ENCODE data around the gene PEX14. TPM values are rescaled to one million over a fixed set of nuclear protein-coding genes. Genes with fewer than 3 reads are reported as not detected.
A peak's percentile ranks its signal among the peaks of the same experiment; 100 is the strongest.
"Not testable (repeated sequence)": the region's sequence is repeated elsewhere in the genome, so short reads cannot be mapped to it uniquely, and the experiment has no call there.

PEX14 gene, protein sequence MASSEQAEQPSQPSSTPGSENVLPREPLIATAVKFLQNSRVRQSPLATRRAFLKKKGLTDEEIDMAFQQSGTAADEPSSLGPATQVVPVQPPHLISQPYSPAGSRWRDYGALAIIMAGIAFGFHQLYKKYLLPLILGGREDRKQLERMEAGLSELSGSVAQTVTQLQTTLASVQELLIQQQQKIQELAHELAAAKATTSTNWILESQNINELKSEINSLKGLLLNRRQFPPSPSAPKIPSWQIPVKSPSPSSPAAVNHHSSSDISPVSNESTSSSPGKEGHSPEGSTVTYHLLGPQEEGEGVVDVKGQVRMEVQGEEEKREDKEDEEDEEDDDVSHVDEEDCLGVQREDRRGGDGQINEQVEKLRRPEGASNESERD
- total RNA-seq = 21.0 TPM
- long read RNA-seq, partial matches to known transcripts = 2 of 5 reads
- long read RNA-seq, other reads (novel, unspliced or antisense) = 0 of 5 reads

DNA sequence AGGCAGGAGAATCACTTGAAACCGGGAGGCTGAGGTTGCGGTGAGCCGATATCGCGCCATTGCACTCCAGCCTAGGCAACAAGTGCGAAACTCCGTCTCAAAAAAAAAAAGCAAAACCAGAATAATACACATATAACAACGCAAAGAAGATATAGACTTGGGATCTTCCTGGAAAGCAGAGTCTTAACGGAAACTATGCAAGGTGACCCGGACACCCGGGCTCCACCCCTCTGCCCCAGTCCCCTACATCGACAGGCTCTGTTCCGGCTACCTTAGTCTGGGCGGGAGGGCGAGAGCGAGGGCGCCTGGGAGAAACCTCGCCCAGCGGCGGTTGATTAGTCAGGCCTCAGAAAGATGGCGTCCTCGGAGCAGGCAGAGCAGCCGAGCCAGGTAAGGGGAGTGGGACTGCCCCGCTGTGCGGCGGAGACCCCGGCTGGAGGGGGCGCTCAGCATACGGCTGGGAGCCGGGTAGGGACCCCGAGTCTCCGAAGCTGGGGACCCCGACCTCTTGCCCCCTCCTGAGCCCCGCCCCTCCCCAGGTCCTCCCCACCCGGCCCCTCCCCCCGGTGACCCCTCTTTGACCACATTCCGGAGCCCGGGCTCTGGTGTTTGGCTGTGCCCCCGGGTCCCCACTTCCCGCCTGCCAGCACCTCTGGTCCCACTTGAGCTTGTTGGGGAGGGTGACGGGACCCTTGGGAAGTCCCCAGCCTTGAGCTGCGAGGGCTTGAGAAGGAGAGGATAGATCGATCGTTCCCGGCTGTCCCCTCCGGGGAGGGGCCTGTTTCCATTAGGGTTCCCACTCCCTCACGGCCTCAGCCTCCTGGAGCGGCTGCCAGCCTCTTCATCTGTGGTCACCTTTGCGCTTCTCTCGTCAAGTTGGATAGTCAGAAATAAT, at the start of gene PEX14:
Gene PEX14, plus strand, starts transcription at position 338 of the 895 bp plus-strand sequence. Its CDS starts 17 bp downstream, at position 355.
- DNase-seq = peak; percentile 91
- intact Hi-C loops (cut with micrococcal nuclease) = no loop called here
- peak; percentile 90 for ATAC-seq

DNA sequence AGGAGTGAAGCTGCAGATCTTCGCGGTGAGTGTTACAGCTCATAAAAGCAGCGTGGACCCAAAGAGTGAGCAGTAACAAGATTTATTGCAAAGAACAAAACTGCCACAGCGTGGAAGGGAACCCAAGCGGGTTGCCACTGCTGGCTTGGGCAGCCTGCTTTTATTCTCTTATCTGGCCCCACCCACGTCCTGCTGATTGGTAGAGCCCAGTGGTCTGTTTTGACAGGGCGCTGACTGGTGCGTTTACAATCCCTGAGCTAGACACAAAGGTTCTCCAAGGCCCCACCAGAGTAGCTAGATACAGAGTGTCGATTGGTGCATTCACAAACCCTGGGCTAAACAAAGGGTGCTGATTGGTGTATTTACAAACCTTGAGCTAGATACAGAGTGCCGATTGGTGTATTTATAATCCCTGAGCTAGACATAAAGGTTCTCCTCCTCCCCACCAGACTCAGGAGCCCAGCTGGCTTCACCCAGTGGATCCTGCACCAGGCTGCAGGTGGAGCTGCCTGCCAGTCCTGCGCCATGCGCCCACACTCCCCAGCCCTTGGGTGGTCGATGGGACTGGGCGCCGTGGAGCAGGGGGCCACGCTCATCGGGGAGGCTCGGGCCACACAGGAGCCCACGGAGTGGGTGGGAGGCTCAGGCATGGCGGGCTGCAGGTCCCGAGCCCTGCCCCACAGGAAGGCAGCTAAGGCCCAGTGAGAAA, 48.8 kb upstream of the PEX14 start:
- not testable (repeated sequence) for ATAC-seq, DNase-seq
- intact Hi-C loops (cut with micrococcal nuclease) = loop anchor here (10.0 kb wide), 1 partner anchor 51 kb away; no protein-coding TSS in a partner anchor

DNA sequence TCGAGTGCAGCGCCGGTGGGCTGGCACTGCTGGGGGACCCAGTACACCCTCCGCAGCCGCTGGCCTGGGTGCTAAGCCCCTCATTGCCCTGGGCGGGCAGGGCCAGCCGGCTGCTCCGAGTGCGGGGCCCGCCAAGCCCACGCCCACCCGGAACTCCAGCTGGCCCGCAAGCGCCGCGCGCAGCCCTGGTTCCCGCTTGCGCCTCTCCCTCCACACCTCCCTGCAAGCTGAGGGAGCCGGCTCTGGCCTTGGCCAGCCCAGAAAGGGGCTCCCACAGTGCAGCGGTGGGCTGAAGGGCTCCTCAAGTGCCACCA, 48.3 kb upstream of the PEX14 start:
- ATAC-seq = not testable (repeated sequence)
- intact Hi-C loops (cut with micrococcal nuclease) = loop anchor here (10.0 kb wide), 1 partner anchor 52 kb away; no protein-coding TSS in a partner anchor

DNA sequence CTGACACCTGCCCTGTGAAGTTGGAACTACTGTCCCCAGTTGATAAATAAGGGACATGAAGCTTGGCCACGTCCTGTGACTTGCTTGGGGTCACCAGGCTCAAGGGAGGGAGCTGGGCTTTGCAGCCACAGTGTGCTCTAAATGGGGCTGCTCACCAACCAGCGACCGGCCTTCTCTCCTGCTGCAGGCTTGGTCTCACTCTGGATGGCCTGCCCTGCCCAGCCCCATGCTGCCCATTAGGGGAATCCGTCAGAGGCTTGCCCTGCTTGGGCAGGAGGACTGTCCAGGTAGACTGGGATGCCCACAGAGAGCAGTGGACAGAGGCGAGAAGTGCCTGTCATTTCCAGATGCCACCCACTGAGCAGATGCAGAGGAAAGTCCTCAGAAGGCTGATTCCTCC, 45.8 kb upstream of the PEX14 start:
- intact Hi-C loops (cut with micrococcal nuclease) = loop anchor here (10.0 kb wide), 1 partner anchor 54 kb away; no protein-coding TSS in a partner anchor
- no peak for ATAC-seq

More for the DNA sequence above, 48.3 kb upstream of the PEX14 start:
- DNase-seq = not testable (repeated sequence)

DNA sequence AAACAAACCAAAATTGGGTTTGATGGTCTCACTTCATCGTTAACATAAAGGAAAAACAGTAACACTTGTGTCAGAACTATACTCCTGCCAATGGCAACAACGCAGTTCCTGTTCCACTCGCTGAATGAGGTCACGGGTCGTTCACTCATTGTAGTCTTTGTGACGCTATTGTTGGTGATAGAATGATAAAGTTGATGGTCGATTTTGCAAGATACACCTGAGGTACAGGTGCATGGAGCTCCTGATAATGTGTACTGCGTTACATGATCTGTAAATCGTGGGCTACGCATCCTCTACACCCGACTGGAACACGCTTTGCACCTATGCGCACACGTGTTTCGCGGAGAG, 44.9 kb upstream of the PEX14 start:
- intact Hi-C loops (cut with micrococcal nuclease) = loop anchor here (10.0 kb wide), 1 partner anchor 55 kb away; no protein-coding TSS in a partner anchor
- no peak for DNase-seq
- no peak for ATAC-seq

More for the DNA sequence above, 45.8 kb upstream of the PEX14 start:
- no peak for DNase-seq

DNA sequence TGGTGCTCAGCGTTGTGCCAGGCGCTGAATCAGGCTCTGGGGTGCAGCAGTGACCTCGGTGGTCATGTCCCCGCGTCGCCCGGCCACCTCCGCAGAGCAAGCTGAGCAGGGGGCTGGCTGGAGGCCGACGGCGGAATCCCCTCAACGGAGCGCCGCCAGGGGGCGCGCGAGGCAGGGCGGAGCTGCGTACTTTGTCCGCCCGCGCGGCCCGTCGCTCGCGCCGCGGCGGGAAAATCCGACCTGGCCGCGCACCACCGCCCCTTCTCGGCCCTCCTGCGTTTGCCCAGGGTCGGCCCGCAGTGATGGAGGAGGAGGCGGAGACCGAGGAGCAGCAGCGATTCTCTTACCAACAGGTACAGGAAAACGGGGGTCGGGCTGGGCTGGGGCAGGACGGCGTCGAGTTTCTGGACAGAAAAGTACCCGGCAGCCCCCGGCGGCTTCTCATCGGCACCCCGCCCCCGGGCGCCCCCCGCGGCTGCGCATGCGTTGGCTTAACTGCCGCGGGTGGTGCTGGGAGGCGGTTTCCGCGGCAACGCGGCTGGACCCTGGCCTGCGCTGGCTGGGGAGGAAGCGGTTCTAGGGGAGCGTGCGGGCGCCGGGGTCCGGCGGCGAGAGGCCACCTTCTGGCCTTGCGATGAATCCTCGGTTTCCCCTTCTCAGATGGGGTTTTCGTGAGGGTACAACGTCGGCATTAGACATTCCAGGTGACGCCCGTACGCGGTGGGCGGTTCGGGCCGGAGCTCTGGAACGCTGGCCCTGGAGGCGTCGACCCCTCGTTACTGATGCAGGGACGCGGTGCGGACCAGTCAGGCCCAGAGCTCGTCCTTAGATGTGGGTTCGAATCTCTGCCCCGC, 44.3 kb upstream of the PEX14 start, which contains the start of gene CENPS:
Gene CENPS, plus strand, starts transcription at position 218 of the 854 bp plus-strand sequence. Its CDS starts 85 bp downstream, at position 303.
- DNase-seq (peak; percentile 97), ATAC-seq (peak; percentile 97)
- intact Hi-C loops (cut with micrococcal nuclease) = no loop called here

DNA sequence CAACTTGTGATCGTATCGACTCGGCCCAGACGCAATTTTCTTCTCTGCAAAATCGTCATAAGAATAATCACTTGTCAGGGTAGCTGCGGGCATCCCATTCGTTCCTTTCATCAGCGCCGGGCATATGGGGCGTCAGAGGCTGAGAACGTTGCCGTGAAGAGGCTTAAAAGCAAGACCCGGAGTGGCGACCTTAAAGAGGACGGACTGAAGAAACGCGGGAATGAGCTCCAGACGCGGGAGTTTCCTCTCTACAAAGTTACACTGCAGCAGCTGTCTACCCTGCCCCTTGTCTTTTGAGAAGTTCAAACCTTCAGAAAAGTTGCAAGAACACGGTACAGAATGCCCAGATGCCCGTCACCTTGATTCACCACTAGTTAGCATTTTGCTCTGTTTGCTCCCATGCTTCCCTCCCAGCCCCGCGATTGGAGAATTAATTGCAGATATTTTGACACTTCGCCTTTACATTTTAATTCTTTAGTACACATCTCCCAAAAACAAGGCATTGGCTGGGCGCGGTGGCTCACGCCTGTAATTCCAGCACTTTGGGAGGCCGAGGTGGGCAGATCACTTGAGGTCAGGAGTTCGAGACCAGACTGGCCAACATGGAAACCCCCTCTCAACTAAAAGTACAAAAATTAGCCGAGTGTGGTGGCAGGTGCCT, 43.5 kb upstream of the PEX14 start:
- ATAC-seq = no peak
- no peak for DNase-seq
- intact Hi-C loops (cut with micrococcal nuclease) = no loop called here

DNA sequence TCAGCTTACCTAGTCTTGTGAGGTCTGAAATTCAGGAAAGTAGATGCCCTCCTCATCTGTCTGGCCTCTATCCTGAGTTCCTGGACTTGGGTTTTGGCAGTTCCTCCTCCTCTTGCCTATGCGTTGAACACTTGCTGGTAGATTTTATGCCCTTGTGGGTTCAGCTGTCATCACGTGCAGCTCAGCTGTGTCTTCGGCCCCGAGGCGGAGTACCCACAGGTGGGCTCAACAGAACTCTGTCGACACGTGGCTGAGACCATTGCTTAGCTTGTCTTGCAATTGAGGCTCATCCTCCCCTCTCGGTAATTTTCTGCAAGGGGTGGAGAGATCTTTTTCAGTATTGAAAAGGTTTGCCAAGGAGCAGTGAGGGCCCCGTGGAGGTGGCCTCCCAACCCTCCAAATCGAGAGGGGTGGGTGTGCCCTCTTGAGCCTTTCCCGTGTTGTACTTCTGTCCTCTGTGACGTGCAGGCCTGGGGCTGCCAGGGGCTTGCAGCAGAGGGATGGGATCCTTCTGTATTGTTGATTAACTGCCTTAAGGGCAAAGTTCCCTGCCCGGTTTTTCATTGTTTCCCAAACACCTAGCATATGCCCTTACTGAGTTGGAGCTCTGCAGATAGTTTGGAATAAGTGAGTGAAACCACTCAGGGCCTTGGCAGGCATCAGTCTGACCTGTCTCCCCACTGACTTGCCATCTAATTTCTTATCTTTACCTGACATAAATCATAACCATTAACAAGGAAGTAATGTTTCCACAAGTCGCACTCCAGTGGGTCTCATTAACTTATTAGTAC, 41.6 kb upstream of the PEX14 start:
- ATAC-seq = no peak
- intact Hi-C loops (cut with micrococcal nuclease) = no loop called here
- no peak for DNase-seq

DNA sequence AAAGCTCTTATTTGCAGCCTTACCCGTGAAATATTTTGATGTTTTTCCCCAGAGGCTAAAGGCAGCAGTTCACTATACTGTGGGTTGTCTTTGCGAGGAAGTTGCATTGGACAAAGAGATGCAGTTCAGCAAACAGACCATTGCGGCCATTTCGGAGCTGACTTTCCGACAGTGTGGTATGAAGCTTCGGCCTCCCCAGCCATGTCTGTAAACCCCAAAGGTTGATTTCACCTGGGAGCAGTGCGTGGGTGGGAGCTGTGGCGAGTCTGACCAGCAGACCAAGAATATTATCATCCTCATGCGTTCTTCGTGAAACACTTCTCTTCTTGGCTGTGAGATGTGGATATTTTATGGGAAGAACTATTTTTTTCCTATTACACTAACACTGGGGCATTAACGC, 41.0 kb upstream of the PEX14 start:
- ATAC-seq (no peak), DNase-seq (no peak)
- intact Hi-C loops (cut with micrococcal nuclease) = no loop called here

DNA sequence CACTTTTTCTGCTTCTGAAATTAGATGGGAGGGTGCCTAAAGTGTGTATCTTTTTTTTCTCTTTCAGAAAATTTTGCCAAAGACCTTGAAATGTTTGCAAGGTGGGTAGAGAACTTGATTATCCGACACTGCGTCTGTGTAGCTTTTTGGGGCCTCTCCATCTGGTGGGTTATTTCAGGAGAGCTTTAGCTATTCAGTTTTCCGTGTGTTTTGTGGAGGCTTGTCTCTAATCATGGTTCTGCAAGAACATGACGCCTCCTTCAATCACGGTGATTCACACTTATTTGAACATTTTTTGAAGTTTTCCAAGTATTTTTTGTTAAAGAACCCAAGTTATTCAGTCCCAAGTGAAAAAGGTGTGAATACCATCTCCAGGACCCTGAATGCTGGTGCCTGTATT, 40.2 kb upstream of the PEX14 start:
- ATAC-seq = no peak
- no peak for DNase-seq
- intact Hi-C loops (cut with micrococcal nuclease) = no loop called here

DNA sequence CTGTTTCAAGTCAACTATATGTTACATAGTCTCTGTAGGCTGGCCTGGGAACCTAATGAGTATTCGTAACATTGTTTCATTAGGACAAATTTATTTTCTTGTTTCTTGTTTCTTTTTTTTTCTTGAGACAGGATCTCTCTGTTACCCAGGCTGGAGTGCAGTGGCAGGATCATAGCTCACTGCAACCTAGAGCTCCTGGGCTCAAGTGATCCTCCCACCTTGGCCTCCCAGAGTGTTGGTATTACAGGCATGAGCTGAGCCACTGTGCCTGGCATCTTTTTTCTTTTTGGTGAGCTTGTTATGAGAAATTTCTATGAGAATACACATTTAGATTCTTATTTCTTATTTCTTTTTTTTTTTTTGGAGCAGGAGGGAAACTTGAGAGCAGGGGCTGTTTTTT, 37.7 kb upstream of the PEX14 start:
- DNase-seq (no peak), ATAC-seq (no peak)
- intact Hi-C loops (cut with micrococcal nuclease) = no loop called here

DNA sequence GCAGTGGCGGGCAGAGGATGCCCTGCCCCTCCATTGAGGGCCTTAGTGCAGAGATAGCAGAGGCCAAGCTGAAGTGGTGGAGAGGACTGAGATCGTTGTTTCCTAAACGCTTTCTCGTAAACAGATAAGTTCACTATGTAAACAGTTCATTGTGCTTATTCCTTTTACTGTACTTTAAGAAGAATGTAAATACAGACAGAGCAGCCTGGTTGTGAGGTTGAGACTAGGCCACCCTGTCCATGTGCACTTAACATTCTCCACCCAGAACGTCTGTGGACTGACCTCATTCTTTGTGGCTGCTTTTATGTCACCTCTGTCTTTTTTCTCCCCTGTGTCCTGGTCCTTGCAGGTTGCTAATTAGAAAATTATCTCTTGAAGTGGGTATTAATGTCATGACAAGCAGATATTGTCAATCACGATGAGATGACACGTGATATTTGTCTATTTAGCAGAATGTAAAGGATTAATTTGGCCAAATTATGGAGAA, 36.0 kb upstream of the PEX14 start:
- intact Hi-C loops (cut with micrococcal nuclease) = no loop called here
- DNase-seq (no peak), ATAC-seq (peak; percentile 54)

DNA sequence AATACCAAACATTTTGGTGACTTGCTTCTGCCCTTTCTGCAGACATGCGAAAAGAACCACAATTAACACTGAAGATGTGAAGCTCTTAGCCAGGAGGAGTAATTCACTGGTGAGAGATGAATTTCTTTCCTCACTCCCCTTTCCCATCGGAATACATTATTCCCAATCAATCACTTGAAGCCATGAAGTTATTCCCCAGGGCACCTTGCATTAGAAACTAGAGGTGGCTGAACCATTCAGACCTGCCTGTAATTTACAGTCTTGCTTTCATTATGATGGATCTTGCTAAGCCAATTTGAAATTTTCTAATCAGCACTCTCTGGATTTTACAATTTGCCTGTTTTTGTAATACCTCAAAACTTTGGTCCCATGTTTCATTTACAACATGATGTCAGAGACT, 34.4 kb upstream of the PEX14 start:
- ATAC-seq = no peak
- no peak for DNase-seq
- intact Hi-C loops (cut with micrococcal nuclease) = no loop called here

DNA sequence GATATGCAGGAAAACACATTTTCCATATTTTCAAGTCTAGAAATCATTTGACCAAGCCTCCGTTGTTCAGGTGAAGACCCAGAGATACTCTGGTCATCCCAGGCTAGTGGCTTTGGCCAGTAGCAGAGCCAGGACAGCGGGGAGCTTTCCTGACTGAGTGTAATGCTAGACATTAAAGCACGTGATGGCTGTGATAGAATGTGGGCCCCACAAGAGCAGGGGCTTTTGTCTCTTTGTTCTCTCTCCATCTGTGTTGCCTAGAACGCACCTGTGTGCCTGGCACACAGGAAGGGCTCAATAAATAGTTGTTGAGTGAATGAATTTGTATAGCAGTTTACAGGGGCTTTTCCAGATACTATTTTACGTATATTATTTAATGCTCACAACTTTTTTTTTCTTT, 34.0 kb upstream of the PEX14 start:
- DNase-seq (no peak), ATAC-seq (no peak)
- intact Hi-C loops (cut with micrococcal nuclease) = no loop called here

DNA sequence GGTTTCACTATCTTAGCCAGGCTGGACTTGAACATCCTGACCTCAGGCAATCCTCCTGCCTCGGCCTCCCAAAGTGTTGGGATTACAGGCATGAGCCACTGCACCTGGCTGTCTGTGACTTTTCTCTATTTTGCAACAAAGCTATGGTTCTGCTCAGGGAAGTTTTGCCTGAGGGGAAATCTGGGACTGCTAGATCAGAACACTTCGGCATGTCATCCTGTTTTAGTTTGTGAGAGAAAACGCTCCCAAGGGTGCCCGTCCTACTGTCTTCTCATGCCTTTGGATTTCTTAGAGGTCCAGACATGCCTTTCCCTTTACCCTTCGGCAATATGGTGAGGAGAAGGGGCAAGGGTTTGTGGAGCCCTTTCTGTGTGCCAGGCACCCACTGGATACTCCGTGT, 30.5 kb upstream of the PEX14 start:
- intact Hi-C loops (cut with micrococcal nuclease) = no loop called here
- ATAC-seq = no peak
- DNase-seq = no peak

DNA sequence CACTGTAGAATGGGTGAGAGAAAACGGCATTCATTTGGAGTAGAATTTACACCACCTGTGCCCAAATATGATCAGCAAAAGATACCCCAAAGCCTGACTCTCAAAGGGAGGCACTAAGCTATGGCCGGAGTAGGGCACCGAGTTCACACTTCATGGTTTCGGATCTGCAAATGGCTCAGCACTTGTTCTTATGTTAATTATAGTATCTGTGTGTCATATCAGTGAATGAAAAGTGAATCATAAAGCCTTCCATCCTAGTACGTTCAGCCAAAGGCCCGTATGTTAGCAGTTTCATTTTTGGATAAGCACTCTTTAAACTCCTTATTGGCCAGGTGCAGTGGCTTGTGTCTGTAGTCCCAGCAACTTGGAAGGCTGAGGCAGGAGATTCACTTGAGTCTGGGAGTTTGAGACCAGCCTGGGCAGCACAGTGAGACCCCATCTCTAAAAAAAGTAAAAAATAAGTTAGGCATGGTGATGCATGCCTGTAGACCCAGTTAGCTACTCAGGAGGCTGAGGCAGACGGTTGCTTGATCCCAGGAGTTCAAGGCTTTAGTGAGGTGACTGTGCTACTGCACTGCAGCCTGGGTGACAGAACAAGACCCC, 29.9 kb upstream of the PEX14 start:
- DNase-seq = no peak
- ATAC-seq = no peak
- intact Hi-C loops (cut with micrococcal nuclease) = no loop called here

All from left ventricle myocardium superior (tissue), 1 donor.